Measurements from ENCODE around the gene ENTHD1.

DNA sequence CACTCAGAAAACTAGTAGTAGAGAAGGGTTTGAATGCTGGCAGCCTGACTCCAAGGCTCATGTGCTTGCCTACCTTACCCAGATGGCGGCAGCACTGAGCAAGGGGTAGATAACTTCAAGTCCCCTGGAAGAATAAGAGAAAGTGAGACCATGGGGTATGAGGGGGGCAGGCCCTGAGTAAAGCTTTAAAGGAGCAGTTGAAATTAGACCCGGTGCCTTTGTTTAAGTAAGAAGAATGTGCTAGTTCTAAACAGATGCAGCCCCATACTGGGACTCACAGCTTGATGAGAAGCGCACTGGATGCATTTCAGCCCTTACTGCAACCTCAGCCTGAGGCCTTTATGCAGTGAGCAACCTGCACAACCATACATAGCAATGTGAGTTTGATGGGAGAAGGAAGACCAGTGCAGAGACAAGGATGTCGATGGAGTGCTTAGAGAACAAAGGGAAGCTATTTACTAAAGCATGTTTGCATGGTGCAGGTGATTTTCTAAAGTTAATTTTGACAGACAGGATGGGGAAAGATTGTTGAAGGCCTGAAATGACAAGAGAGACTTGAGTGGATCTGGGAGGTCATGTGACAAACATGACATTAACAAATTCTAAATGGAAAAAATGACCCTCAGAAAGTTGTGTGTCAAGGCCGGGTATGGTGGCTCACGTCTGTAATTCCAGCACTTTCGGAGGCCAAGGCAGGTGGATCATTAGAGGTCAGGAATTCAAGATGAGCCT, 39.5 kb upstream of the ENTHD1 start:
- TF ChIP-seq NR2C2 (IDR thresholded peaks at IDR 0.05; ENCODE audit: borderline replicate concordance, control insufficient read depth, insufficient read length, low read depth), result no peak
- TF ChIP-seq, protein P1, sequence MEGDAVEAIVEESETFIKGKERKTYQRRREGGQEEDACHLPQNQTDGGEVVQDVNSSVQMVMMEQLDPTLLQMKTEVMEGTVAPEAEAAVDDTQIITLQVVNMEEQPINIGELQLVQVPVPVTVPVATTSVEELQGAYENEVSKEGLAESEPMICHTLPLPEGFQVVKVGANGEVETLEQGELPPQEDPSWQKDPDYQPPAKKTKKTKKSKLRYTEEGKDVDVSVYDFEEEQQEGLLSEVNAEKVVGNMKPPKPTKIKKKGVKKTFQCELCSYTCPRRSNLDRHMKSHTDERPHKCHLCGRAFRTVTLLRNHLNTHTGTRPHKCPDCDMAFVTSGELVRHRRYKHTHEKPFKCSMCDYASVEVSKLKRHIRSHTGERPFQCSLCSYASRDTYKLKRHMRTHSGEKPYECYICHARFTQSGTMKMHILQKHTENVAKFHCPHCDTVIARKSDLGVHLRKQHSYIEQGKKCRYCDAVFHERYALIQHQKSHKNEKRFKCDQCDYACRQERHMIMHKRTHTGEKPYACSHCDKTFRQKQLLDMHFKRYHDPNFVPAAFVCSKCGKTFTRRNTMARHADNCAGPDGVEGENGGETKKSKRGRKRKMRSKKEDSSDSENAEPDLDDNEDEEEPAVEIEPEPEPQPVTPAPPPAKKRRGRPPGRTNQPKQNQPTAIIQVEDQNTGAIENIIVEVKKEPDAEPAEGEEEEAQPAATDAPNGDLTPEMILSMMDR (IDR thresholded peaks at IDR 0.05 in 2 of 3, conservative IDR thresholded peaks at IDR 0.05 in 1 of 3; ENCODE audit: control insufficient read depth in 2 of 3, extremely low read depth in 1 of 3, insufficient read depth in 1 of 3, low read depth in 3 of 3, low read length in 3 of 3), result peak; percentile 56 to 91 (median 84)
- TF ChIP-seq, protein P2, sequence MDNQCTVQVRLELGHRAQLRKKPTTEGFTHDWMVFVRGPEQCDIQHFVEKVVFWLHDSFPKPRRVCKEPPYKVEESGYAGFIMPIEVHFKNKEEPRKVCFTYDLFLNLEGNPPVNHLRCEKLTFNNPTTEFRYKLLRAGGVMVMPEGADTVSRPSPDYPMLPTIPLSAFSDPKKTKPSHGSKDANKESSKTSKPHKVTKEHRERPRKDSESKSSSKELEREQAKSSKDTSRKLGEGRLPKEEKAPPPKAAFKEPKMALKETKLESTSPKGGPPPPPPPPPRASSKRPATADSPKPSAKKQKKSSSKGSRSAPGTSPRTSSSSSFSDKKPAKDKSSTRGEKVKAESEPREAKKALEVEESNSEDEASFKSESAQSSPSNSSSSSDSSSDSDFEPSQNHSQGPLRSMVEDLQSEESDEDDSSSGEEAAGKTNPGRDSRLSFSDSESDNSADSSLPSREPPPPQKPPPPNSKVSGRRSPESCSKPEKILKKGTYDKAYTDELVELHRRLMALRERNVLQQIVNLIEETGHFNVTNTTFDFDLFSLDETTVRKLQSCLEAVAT (IDR thresholded peaks at IDR 0.05), result no peak
- no peak for TF ChIP-seq ESRRA (IDR thresholded peaks at IDR 0.05; ENCODE audit: low read length)
- no peak for TF ChIP-seq EZH2 (IDR thresholded peaks at IDR 0.05; ENCODE audit: borderline replicate concordance, control insufficient read depth, low read depth, low read length)
- no peak for TF ChIP-seq PAX5 (IDR thresholded peaks at IDR 0.05; ENCODE audit: borderline replicate concordance, low read depth, low read length)
- no peak for TF ChIP-seq SREBF2 (IDR thresholded peaks at IDR 0.05; ENCODE audit: low read length)
- TF ChIP-seq, protein P3, sequence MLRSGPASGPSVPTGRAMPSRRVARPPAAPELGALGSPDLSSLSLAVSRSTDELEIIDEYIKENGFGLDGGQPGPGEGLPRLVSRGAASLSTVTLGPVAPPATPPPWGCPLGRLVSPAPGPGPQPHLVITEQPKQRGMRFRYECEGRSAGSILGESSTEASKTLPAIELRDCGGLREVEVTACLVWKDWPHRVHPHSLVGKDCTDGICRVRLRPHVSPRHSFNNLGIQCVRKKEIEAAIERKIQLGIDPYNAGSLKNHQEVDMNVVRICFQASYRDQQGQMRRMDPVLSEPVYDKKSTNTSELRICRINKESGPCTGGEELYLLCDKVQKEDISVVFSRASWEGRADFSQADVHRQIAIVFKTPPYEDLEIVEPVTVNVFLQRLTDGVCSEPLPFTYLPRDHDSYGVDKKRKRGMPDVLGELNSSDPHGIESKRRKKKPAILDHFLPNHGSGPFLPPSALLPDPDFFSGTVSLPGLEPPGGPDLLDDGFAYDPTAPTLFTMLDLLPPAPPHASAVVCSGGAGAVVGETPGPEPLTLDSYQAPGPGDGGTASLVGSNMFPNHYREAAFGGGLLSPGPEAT (IDR thresholded peaks at IDR 0.05; ENCODE audit: low read depth), result no peak
- TF ChIP-seq, protein P4, sequence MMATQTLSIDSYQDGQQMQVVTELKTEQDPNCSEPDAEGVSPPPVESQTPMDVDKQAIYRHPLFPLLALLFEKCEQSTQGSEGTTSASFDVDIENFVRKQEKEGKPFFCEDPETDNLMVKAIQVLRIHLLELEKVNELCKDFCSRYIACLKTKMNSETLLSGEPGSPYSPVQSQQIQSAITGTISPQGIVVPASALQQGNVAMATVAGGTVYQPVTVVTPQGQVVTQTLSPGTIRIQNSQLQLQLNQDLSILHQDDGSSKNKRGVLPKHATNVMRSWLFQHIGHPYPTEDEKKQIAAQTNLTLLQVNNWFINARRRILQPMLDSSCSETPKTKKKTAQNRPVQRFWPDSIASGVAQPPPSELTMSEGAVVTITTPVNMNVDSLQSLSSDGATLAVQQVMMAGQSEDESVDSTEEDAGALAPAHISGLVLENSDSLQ (IDR thresholded peaks at IDR 0.05), result peak; percentile 57; the same call in 1 of the 2 replicates
- no peak for TF ChIP-seq ZSCAN29 (IDR thresholded peaks at IDR 0.05)

Data from GM12878 (cell line).